HG03354 (cell line): ENCODE measurements around the gene GRIA3.

Experiments
- ATAC-seq: cut with Tn5 transposase; IDR thresholded peaks from one replicate; pipeline ENCODE4 v1.9.1; 2021; ENCODE audit warnings: mild to moderate bottlenecking; ENCODE audit not compliant: unreplicated experiment, poor library complexity, severe bottlenecking

Gene GRIA3

GRCh38 chrX:123184219-123184865, at the start of gene GRIA3:
GRIA3 (plus strand) TSS chrX:123184278; CDS start chrX:123184536, 258 bp downstream.
- no peak for ATAC-seq

- no peak for ATAC-seq
Observed at GRCh38 chrX:123138473-123138872, 45.6 kb upstream of the GRIA3 start.

- no peak for ATAC-seq
Observed at GRCh38 chrX:123140454-123140853, 43.6 kb upstream of the GRIA3 start.

GRCh38 chrX:123140904-123141303, 43.2 kb upstream of the GRIA3 start:
- no peak for ATAC-seq

- ATAC-seq = no peak
Observed at GRCh38 chrX:123153846-123154335, 30.2 kb upstream of the GRIA3 start.

- no peak for ATAC-seq
Observed at GRCh38 chrX:123155327-123155726, 28.8 kb upstream of the GRIA3 start.

- ATAC-seq = no peak
Observed at GRCh38 chrX:123157586-123157985, 26.5 kb upstream of the GRIA3 start.

- ATAC-seq = no peak
Observed at GRCh38 chrX:123159403-123159802, 24.7 kb upstream of the GRIA3 start.

GRCh38 chrX:123167621-123168020, 16.5 kb upstream of the GRIA3 start:
- no peak for ATAC-seq

GRCh38 chrX:123169247-123169901, 14.7 kb upstream of the GRIA3 start:
- ATAC-seq = no peak

- no peak for ATAC-seq
Observed at GRCh38 chrX:123170546-123170945, 13.5 kb upstream of the GRIA3 start.

- ATAC-seq = no peak
Observed at GRCh38 chrX:123171781-123172180, 12.3 kb upstream of the GRIA3 start.

GRCh38 chrX:123172869-123173268, 11.2 kb upstream of the GRIA3 start:
- ATAC-seq = no peak

- no peak for ATAC-seq
Observed at GRCh38 chrX:123173833-123174232, 10.2 kb upstream of the GRIA3 start.

GRCh38 chrX:123175366-123176122, 8.5 kb upstream of the GRIA3 start:
- no peak for ATAC-seq

GRCh38 chrX:123181233-123181914, 2.7 kb upstream of the GRIA3 start:
- ATAC-seq = no peak

GRCh38 chrX:123184866-123185276, 793 bp downstream of the GRIA3 start:
- ATAC-seq = no peak

GRCh38 chrX:123185721-123186120, 1.6 kb downstream of the GRIA3 start:
- no peak for ATAC-seq

GRCh38 chrX:123186801-123187200, 2.7 kb downstream of the GRIA3 start:
- no peak for ATAC-seq

GRCh38 chrX:123188081-123188480, 4.0 kb downstream of the GRIA3 start:
- no peak for ATAC-seq
